H9 (cell line): ENCODE data around the gene CCL21. TPM values are rescaled to one million over a fixed set of nuclear protein-coding genes. Genes with fewer than 3 reads are reported as not detected.

Source experiments
- DNase-seq: peaks from one replicate; pipeline ENCODE4 v3.0.0-alpha.2; 2017
- H2AFZ ChIP-seq: one replicate; pipeline ENCODE4 v1.6.1; 2013; ENCODE audit warnings: mild to moderate bottlenecking, low read length, control low read depth, moderate library complexity
- H2AK5ac ChIP-seq: 2 replicates; pipeline ENCODE4 v1.6.1; 2013; ENCODE audit warnings: low read length, control low read depth, mixed read lengths; ENCODE audit not compliant: insufficient read length
- H2BK120ac ChIP-seq: one replicate; pipeline ENCODE4 v1.6.1; 2013; ENCODE audit warnings: low read depth, mild to moderate bottlenecking, low read length, control low read depth, inconsistent platforms; ENCODE audit not compliant: poor library complexity, severe bottlenecking
- H2BK12ac ChIP-seq: 2 replicates; pipeline ENCODE4 v1.6.1; 2013; ENCODE audit warnings: low read length, control low read depth, mixed read lengths, low read depth; ENCODE audit not compliant: insufficient read length
- H2BK15ac ChIP-seq: 2 replicates; pipeline ENCODE4 v1.6.1; 2013; ENCODE audit warnings: low read depth, low read length, control low read depth
- H2BK20ac ChIP-seq: one replicate; pipeline ENCODE4 v1.6.1; 2013; ENCODE audit warnings: low read depth, mild to moderate bottlenecking, low read length, control low read depth, inconsistent platforms; ENCODE audit not compliant: poor library complexity, severe bottlenecking
- H2BK5ac ChIP-seq: 2 replicates; pipeline ENCODE4 v1.6.1; 2013; ENCODE audit warnings: low read length, control low read depth, mixed read lengths; ENCODE audit not compliant: insufficient read length
- H3K14ac ChIP-seq: 2 replicates; pipeline ENCODE4 v1.6.1; 2013; ENCODE audit warnings: low read length, control low read depth; ENCODE audit not compliant: insufficient read depth
- H3K18ac ChIP-seq: 2 replicates; pipeline ENCODE4 v1.6.1; 2013; ENCODE audit warnings: low read depth, mild to moderate bottlenecking, mixed read lengths, low read length, control low read depth; ENCODE audit not compliant: insufficient read length
- H3K23ac ChIP-seq: 2 replicates; pipeline ENCODE4 v1.6.1; 2013; ENCODE audit warnings: low read length, control low read depth, mixed read lengths, low read depth; ENCODE audit not compliant: insufficient read length
- H3K23me2 ChIP-seq: 2 replicates; pipeline ENCODE4 v1.6.1; 2013; ENCODE audit warnings: low read depth, mild to moderate bottlenecking, mixed read lengths, low read length, control low read depth; ENCODE audit not compliant: insufficient read length, poor library complexity, severe bottlenecking
- H3K27ac ChIP-seq: 2 replicates; pipeline ENCODE4 v1.5.1; 2013; ENCODE audit warnings: low read length, control low read depth, mixed read lengths, low read depth; ENCODE audit not compliant: insufficient read length
- H3K27me3 ChIP-seq: 2 replicates; pipeline ENCODE4 v1.6.1; 2013; ENCODE audit warnings: low read length, control low read depth, inconsistent platforms; ENCODE audit not compliant: insufficient read depth
- H3K4ac ChIP-seq: 2 replicates; pipeline ENCODE4 v1.6.1; 2013; ENCODE audit warnings: low read depth, mild to moderate bottlenecking, control low read depth, inconsistent platforms, low read length, moderate library complexity
- H3K4me1 ChIP-seq: 2 replicates; pipeline ENCODE4 v1.6.1; 2013; ENCODE audit warnings: low read length, control low read depth, inconsistent platforms; ENCODE audit not compliant: insufficient read depth
- H3K4me2 ChIP-seq: 2 replicates; pipeline ENCODE4 v1.6.1; 2013; ENCODE audit warnings: low read length, control low read depth, mixed read lengths; ENCODE audit not compliant: insufficient read length, insufficient read depth
- H3K56ac ChIP-seq: 2 replicates; pipeline ENCODE4 v1.6.1; 2013; ENCODE audit warnings: low read depth, mild to moderate bottlenecking, mixed read lengths, low read length, control low read depth; ENCODE audit not compliant: insufficient read length
- H3K79me1 ChIP-seq: 2 replicates; pipeline ENCODE4 v1.6.1; 2013; ENCODE audit warnings: low read depth, mild to moderate bottlenecking, moderate library complexity, low read length, control low read depth, inconsistent platforms; ENCODE audit not compliant: insufficient read depth, poor library complexity, severe bottlenecking
- H3K79me2 ChIP-seq: 2 replicates; pipeline ENCODE4 v1.6.1; 2013; ENCODE audit warnings: low read length, control low read depth, inconsistent platforms; ENCODE audit not compliant: insufficient read depth
- H3K9ac ChIP-seq: 2 replicates; pipeline ENCODE4 v1.6.1; 2013; ENCODE audit warnings: low read length, control low read depth, mixed read lengths; ENCODE audit not compliant: insufficient read length; ENCODE audit errors: extremely low read depth
- H3K9me3 ChIP-seq: one replicate; pipeline ENCODE4 v1.6.1; 2013; ENCODE audit warnings: low read depth, low read length, inconsistent platforms; ENCODE audit not compliant: control insufficient read depth
- H3T11ph ChIP-seq: one replicate; pipeline ENCODE4 v1.6.1; 2013; ENCODE audit warnings: mild to moderate bottlenecking, low read length, control low read depth, inconsistent platforms
- H4K20me1 ChIP-seq: one replicate; pipeline ENCODE4 v1.6.1; 2013; ENCODE audit not compliant: control insufficient read depth, insufficient read length, insufficient read depth
- H4K5ac ChIP-seq: 2 replicates; pipeline ENCODE4 v1.6.1; 2013; ENCODE audit warnings: low read depth, mild to moderate bottlenecking, mixed read lengths, low read length, control low read depth; ENCODE audit not compliant: insufficient read length
- H4K8ac ChIP-seq: replicated peaks from 2 replicates; pipeline ENCODE4 v1.6.1; 2013; ENCODE audit warnings: low read length, control low read depth, mixed read lengths, low read depth; ENCODE audit not compliant: insufficient read length
- H4K91ac ChIP-seq: 2 replicates; pipeline ENCODE4 v1.6.1; 2013; ENCODE audit warnings: low read depth, mild to moderate bottlenecking, moderate library complexity, mixed read lengths, low read length, control low read depth; ENCODE audit not compliant: insufficient read length
- H3K27ac Mint-ChIP-seq, 3 experiments: 2 replicates in 2 of 3; 3 replicates in 1 of 3; pipeline ENCODE4 v1.8.0; 2020 to 2021; ENCODE audit warnings: mixed read lengths in 3 of 3, mild to moderate bottlenecking in 1 of 3, moderate library complexity in 1 of 3
- H3K27me3 Mint-ChIP-seq: 2 replicates; pipeline ENCODE4 v1.8.0; 2021; ENCODE audit warnings: low read depth, mild to moderate bottlenecking, moderate library complexity, mixed read lengths
- H3K36me3 Mint-ChIP-seq, 3 experiments: 2 replicates in 2 of 3; 3 replicates in 1 of 3; pipeline ENCODE4 v1.8.0; 2020 to 2021; ENCODE audit warnings: low read depth in 3 of 3, mixed read lengths in 3 of 3; ENCODE audit not compliant: insufficient read depth in 1 of 3
- H3K4me1 Mint-ChIP-seq, 2 experiments: 2 replicates each; pipeline ENCODE4 v1.8.0; 2020; ENCODE audit warnings: mixed read lengths in 2 of 2
- H3K4me3 Mint-ChIP-seq, 2 experiments: 2 replicates in 1 of 2; 3 replicates in 1 of 2; pipeline ENCODE4 v1.8.0; 2020 to 2021; ENCODE audit warnings: mild to moderate bottlenecking in 2 of 2, mixed read lengths in 2 of 2, moderate library complexity in 1 of 2
- H3K9me3 Mint-ChIP-seq, 2 experiments: 2 replicates in 1 of 2; 3 replicates in 1 of 2; pipeline ENCODE4 v1.8.0; 2020; ENCODE audit warnings: mild to moderate bottlenecking in 2 of 2, mixed read lengths in 2 of 2, moderate library complexity in 1 of 2
- CTCF ChIP-seq: fragments of 200-600 bp; sonication (generic); conservative IDR thresholded peaks from 3 replicates; pipeline ENCODE4 v1.8.0; 2021; ENCODE audit warnings: antibody characterized with exemption, mild to moderate bottlenecking
- whole genome bisulfite sequencing: extraction: QIAGEN DNeasy Blood & Tissue Kit; methylation state at CpG from one replicate; pipeline ENCODE4 v1.1.7; 2013; ENCODE audit warnings: missing lambda C conversion rate, low lambda C conversion rate, mixed read lengths; ENCODE audit not compliant: insufficient read length; ENCODE audit errors: extremely low coverage; 5-methylcytosine and 5-hydroxymethylcytosine counted together
- total RNA-seq: library from RNA; stranded (reverse); gene quantifications from 2 replicates; pipeline ENCODE4 v1.2.1, GENCODE V29; 2021

CCL21 gene
- total RNA-seq, 1 experiment from 2014 or later, result not detected

DNA sequence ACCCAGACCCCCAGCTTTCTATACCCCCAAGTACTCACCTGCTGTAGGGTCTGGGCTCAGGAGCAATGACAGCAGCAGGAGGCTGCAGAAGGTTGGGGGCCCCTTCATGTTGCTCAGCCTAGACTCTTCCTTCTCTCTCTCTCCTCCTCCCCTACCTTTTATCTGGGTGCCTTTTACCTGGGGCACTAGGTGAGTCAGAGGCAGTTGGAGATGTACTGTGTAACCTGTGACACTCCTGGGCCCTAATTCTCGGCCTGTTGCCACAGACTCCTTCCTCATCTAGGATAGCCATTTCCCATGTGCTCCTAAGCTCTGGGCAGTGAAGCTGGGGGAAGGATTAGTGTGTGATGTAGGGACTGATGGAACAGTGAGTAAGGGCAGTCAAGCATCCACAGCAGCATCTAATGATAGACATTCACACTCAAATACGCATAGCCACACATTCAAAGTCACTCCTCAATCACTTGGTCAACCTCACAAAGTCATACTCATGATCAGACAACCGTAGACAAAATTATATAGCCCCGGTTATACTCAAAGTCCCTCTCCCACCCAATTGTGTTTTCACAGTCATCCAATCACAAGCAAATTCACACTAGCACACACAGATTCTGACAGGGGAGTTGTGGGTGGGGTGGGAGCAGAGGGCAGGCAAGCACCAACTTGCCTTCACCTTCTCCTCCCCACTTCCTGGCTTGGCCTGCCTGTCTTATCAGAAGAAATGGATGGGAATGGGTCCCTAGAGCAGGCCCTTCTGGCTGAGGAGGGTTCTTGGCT is 47.2 kb downstream of the CCL21 start, which contains the start of gene CCL27:
Gene CCL27, minus strand, starts transcription at position 132 of the 777 bp plus-strand sequence. Its CDS starts 24 bp downstream, at position 108.
- no peak within 1 kb of the TSS for H2AFZ ChIP-seq
- peak within 1 kb of the TSS in 1 of 3 experiments; percentile 23; a peak in 3 of 7 replicates for H3K27ac Mint-ChIP-seq
- no peak within 1 kb of the TSS; a peak in 1 of 5 replicates for H3K4me3 Mint-ChIP-seq

More for the DNA sequence above, 47.2 kb downstream of the CCL21 start, which contains the start of gene CCL27:
- Histone ChIP-seq H3K27ac (no peak within 1 kb of the TSS), H2BK15ac (no peak within 1 kb of the TSS), H3K4me1 (no peaks in the 10 kb centered on the region), H3K9ac (no peak within 1 kb of the TSS), H3K4me2 (no peak within 1 kb of the TSS), H3K18ac (no peak within 1 kb of the TSS), H2BK12ac (no peak within 1 kb of the TSS), H3K9me3 (no peaks in the 10 kb centered on the region), H3K56ac (no peak within 1 kb of the TSS), H2BK20ac (no peak within 1 kb of the TSS), H2AK5ac (no peak within 1 kb of the TSS), H2BK5ac (no peak within 1 kb of the TSS), H3K4ac (no peak within 1 kb of the TSS), H3K27me3 (no peaks in the 10 kb centered on the region), H4K91ac (no peak within 1 kb of the TSS), H4K5ac (no peak within 1 kb of the TSS), H4K8ac (no peak within 1 kb of the TSS), H3K79me2 (no peaks in the 10 kb centered on the region), H3T11ph (no peak within 1 kb of the TSS), H3K14ac (no peak within 1 kb of the TSS), H3K23ac (no peak within 1 kb of the TSS), H2BK120ac (no peak within 1 kb of the TSS), H3K79me1 (no peaks in the 10 kb centered on the region), H4K20me1 (no peaks in the 10 kb centered on the region), H3K23me2 (peaks cover 13% of the 10 kb centered on the region)
- Mint-ChIP-seq H3K4me1 (peaks cover 7 to 8% of the 10 kb centered on the region in 2 experiments), H3K27me3 (peaks cover 1% of the 10 kb centered on the region; the same call in 1 of the 2 replicates), H3K36me3 (peaks cover 2 to 5% (median 3%) of the 10 kb centered on the region in 3 experiments; a peak in 5 of 7 replicates), H3K9me3 (no peaks in the 10 kb centered on the region)
- DNase-seq, result no peak
- TF ChIP-seq CTCF, result no peak
- no CpG with 5 or more reads among the region's 4 CpGs for WGBS
